PC-9 (cell line): ENCODE results near the gene UBQLNL.

Experiments used
- CTCF ChIP-seq: fragments of 200-600 bp; sonication (generic); conservative IDR thresholded peaks from 2 replicates; pipeline ENCODE4 v1.6.1; 2017; ENCODE audit warnings: mixed run types, antibody characterized with exemption, mild to moderate bottlenecking, moderate library complexity
- EZH2 ChIP-seq: fragments of 200-600 bp; sonication (generic); IDR thresholded peaks from 2 replicates; pipeline ENCODE4 v1.8.0; 2017; ENCODE audit warnings: antibody characterized with exemption, low read depth

DNA sequence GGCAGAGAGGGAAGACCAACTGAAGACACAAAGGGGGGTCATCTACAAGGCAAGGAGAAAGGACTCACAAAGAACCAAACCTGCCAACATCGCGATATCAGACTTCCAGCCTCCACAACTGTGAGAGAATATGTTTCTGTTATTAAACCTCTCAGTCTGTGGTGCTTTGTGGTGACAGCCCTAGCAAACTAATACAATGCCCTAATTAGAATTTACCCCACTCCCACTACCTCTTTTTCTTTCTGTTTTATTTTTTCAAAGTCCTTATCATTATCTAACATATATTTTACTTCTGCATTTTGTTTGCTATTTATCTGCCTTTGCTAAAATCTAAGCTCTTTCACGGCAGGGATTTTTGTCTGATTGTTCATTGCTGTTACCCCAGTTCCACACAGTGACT is 30.5 kb downstream of the UBQLNL start:
- TF ChIP-seq EZH2 (no peak), CTCF (no peak)
